IMR-90 (cell line): ENCODE measurements around the gene PLXDC2. TPM values are rescaled to one million over a fixed set of nuclear protein-coding genes. Genes with fewer than 3 reads are reported as not detected.

Experiments used
- ATAC-seq: fragments of 200-7000 bp; cut with Tn5 transposase; 2 replicates; pipeline ENCODE4 v1.9.1; 2020; ENCODE audit warnings: low read depth, mild to moderate bottlenecking, moderate library complexity
- BruUV-seq: library from RNA; stranded (reverse); fragments of 400-500 nt; replicated peaks from 2 replicates; lab custom pipeline; 2021; lab: Mats Ljungman, UMichigan
- CTCF ChIA-PET: fragments of 300-600 bp; formaldehyde crosslinking; extraction: SDS; loops from one replicate; lab custom pipeline; 2021; ENCODE audit warnings: antibody characterized with exemption; lab: Yijun Ruan, JAX
- POLR2A ChIA-PET: fragments of 300-600 bp; sonication (Branson Sonifier 250); formaldehyde crosslinking; loops from one replicate; lab custom pipeline; 2022; ENCODE audit warnings: antibody characterized with exemption; ENCODE audit not compliant: unreplicated experiment; lab: Charles Lee
- DNase-seq: peaks from one replicate; pipeline ENCODE4 v3.0.0; 2013
- H2AFZ ChIP-seq: replicated peaks from 2 replicates; pipeline ENCODE3; 2013; ENCODE audit warnings: low read length, mild to moderate bottlenecking; ENCODE audit not compliant: poor library complexity
- H2AK5ac ChIP-seq: 2 replicates; pipeline ENCODE4 v1.6.1; 2013; ENCODE audit warnings: low read depth, low read length, inconsistent platforms
- H2AK9ac ChIP-seq: replicated peaks from 2 replicates; pipeline ENCODE3; 2013; ENCODE audit warnings: mild to moderate bottlenecking, low read depth, low read length, moderate library complexity; ENCODE audit not compliant: poor library complexity
- H2BK120ac ChIP-seq: 2 replicates; pipeline ENCODE4 v1.6.1; 2013; ENCODE audit warnings: low read depth, low read length, inconsistent platforms
- H2BK15ac ChIP-seq: 3 replicates; pipeline ENCODE4 v1.6.1; 2013; ENCODE audit warnings: low read depth, low read length, inconsistent platforms
- H2BK20ac ChIP-seq: 2 replicates; pipeline ENCODE4 v1.6.1; 2013; ENCODE audit warnings: low read depth, mild to moderate bottlenecking, inconsistent platforms, low read length, moderate library complexity
- H2BK5ac ChIP-seq: 2 replicates; pipeline ENCODE4 v1.6.1; 2013; ENCODE audit warnings: mild to moderate bottlenecking, low read depth, low read length, inconsistent platforms; ENCODE audit not compliant: poor library complexity, severe bottlenecking
- H3K14ac ChIP-seq: replicated peaks from 2 replicates; pipeline ENCODE4 v1.6.1; 2013; ENCODE audit warnings: low read depth, low read length, inconsistent platforms
- H3K18ac ChIP-seq: 2 replicates; pipeline ENCODE4 v1.6.1; 2013; ENCODE audit warnings: low read depth, low read length, control low read depth
- H3K23ac ChIP-seq: 2 replicates; pipeline ENCODE4 v1.6.1; 2013; ENCODE audit warnings: low read depth, low read length, inconsistent platforms
- H3K27ac ChIP-seq: 2 replicates; pipeline ENCODE4 v1.5.1; 2013; ENCODE audit warnings: mild to moderate bottlenecking, control low read depth, low read length; ENCODE audit not compliant: insufficient read depth
- H3K27me3 ChIP-seq: 2 replicates; pipeline ENCODE4 v1.6.1; 2013; ENCODE audit warnings: low read length; ENCODE audit not compliant: control insufficient read depth, insufficient read depth
- H3K36me3 ChIP-seq: 2 replicates; pipeline ENCODE4 v1.6.1; 2013; ENCODE audit warnings: low read length, mixed read lengths; ENCODE audit not compliant: control insufficient read depth, insufficient read depth
- H3K4ac ChIP-seq: 2 replicates; pipeline ENCODE4 v1.6.1; 2013; ENCODE audit warnings: low read depth, low read length, inconsistent platforms
- H3K4me1 ChIP-seq: 2 replicates; pipeline ENCODE4 v1.6.1; 2013; ENCODE audit warnings: low read length, mixed read lengths; ENCODE audit not compliant: control insufficient read depth, insufficient read depth
- H3K4me2 ChIP-seq: 2 replicates; pipeline ENCODE4 v1.6.1; 2013; ENCODE audit warnings: low read depth, mild to moderate bottlenecking, control low read depth, low read length, moderate library complexity
- H3K4me3 ChIP-seq: 2 replicates; pipeline ENCODE4 v1.5.1; 2013; ENCODE audit warnings: low read depth, mild to moderate bottlenecking, control low read depth, low read length, moderate library complexity; ENCODE audit not compliant: insufficient read depth
- H3K56ac ChIP-seq: 2 replicates; pipeline ENCODE4 v1.6.1; 2013; ENCODE audit warnings: low read length, inconsistent platforms; ENCODE audit not compliant: insufficient read depth; ENCODE audit errors: extremely low read depth
- H3K79me1 ChIP-seq, 2 experiments: 2 replicates each; pipeline ENCODE4 v1.6.1; 2013; ENCODE audit warnings: low read length in 2 of 2, inconsistent platforms in 1 of 2, low read depth in 1 of 2
- H3K9ac ChIP-seq: 2 replicates; pipeline ENCODE4 v1.6.1; 2013; ENCODE audit warnings: low read depth, low read length, control low read depth
- H3K9me1 ChIP-seq: 2 replicates; pipeline ENCODE4 v1.6.1; 2013; ENCODE audit warnings: low read length, inconsistent platforms; ENCODE audit not compliant: insufficient read depth
- H3K9me3 ChIP-seq: 2 replicates; pipeline ENCODE4 v1.6.1; 2013; ENCODE audit warnings: low read length; ENCODE audit not compliant: control insufficient read depth, insufficient read depth
- H4K20me1 ChIP-seq: 2 replicates; pipeline ENCODE4 v1.6.1; 2013; ENCODE audit warnings: low read length, inconsistent platforms; ENCODE audit not compliant: insufficient read depth
- H4K5ac ChIP-seq: 2 replicates; pipeline ENCODE4 v1.6.1; 2013; ENCODE audit warnings: mild to moderate bottlenecking, low read depth, low read length, control low read depth
- H4K8ac ChIP-seq, 2 experiments: 2 replicates each; pipeline ENCODE4 v1.6.1; 2013; ENCODE audit warnings: low read depth in 2 of 2, low read length in 2 of 2, control low read depth in 1 of 2, inconsistent platforms in 1 of 2
- H4K91ac ChIP-seq: 2 replicates; pipeline ENCODE4 v1.6.1; 2013; ENCODE audit warnings: low read depth, low read length, inconsistent platforms; ENCODE audit not compliant: insufficient read depth
- CEBPB ChIP-seq: IDR thresholded peaks from 2 replicates; pipeline ENCODE4 v1.6.1; 2012; ENCODE audit warnings: low read depth, low read length, improper control_type of control experiment
- CHD1 ChIP-seq: IDR thresholded peaks from 2 replicates; pipeline ENCODE4 v1.6.1; 2012; ENCODE audit warnings: low read depth, low read length, improper control_type of control experiment
- WGBS, 2 experiments: methylation state at CpG; one replicate each; pipeline versions ENCODE4 v1.1.5 to v1.1.7; 2013; ENCODE audit warnings: missing lambda C conversion rate in 2 of 2; ENCODE audit not compliant: insufficient read length in 1 of 2; ENCODE audit errors: extremely low coverage in 2 of 2; 5-methylcytosine and 5-hydroxymethylcytosine counted together
- dilution Hi-C: fragments of 300-500 bp; cut with HindIII; formaldehyde crosslinking; loops from one replicate; pipeline ENCODE4 v1.14.3; 2018; ENCODE audit warnings: low sequenced_read_pairs; ENCODE audit not compliant: unreplicated experiment
- in situ Hi-C: fragments of 300-500 bp; cut with MboI; formaldehyde crosslinking; loops from 3 replicates; pipeline ENCODE4 v1.14.3; 2019; ENCODE audit warnings: low sequenced_read_pairs, inconsistent platforms, mixed read lengths
- intact Hi-C: fragments of 100-400 bp; cut with micrococcal nuclease; formaldehyde crosslinking; loops from 2 replicates; pipeline ENCODE4 v1.10.0; 2022
- polyA plus RNA-seq, 3 experiments: library from polyadenylated mRNA; depleted of rRNA; stranded (reverse); fragments of >200 nt; gene quantifications; 2 replicates each; pipeline ENCODE4 v1.2.3, GENCODE V29; 2012; ENCODE audit warnings: low replicate concordance in 1 of 3
- total RNA-seq: library from RNA; depleted of rRNA; stranded (reverse); fragments of >200 nt; gene quantifications from 2 replicates; pipeline ENCODE4 v1.2.3, GENCODE V29; 2012

The PLXDC2 gene
- total and polyA plus RNA-seq, 2 of the 4 experiments (the other 2 are of a cell fraction) = 3.2 to 6.1 TPM

- in situ Hi-C loops = no loop called here
Observed at GRCh38 chr10:20133669-20134189, 317.5 kb downstream of the PLXDC2 start.

More at GRCh38 chr10:20133669-20134189, 317.5 kb downstream of the PLXDC2 start:
- Histone ChIP-seq H3K4ac (no peak overlapping the region), H2BK15ac (no peak overlapping the region), H3K4me2 (no peak overlapping the region), H2BK5ac (no peak overlapping the region), H4K91ac (no peak overlapping the region), H3K23ac (no peak overlapping the region), H4K8ac (no peak overlapping the region), H3K4me1 (no peaks in the 10 kb centered on the region), H2AK9ac (no peak overlapping the region), H3K27me3 (no peaks in the 10 kb centered on the region), H2AK5ac (no peak overlapping the region), H3K36me3 (no peaks in the 10 kb centered on the region), H3K56ac (no peak overlapping the region), H3K18ac (no peak overlapping the region), H2BK20ac (no peak overlapping the region), H3K9me3 (peaks cover 4% of the 10 kb centered on the region; the same call in 1 of the 2 replicates), H4K5ac (no peak overlapping the region), H3K27ac (no peak overlapping the region), H2BK120ac (no peak overlapping the region), H3K4me3 (no peak overlapping the region), H3K79me1 (no peaks in the 10 kb centered on the region), H2AFZ (no peak overlapping the region), H3K14ac (no peak overlapping the region), H4K20me1 (no peaks in the 10 kb centered on the region), H3K9me1 (0 out of 2 replicates have a peak, but pooled peaks cover 3% of the 10 kb centered on the region), H3K9ac (no peak overlapping the region)
- WGBS, 2 experiments = no CpG with 5 or more reads among the region's 2 CpGs
- intact Hi-C loops (no loop called here), dilution Hi-C loops (no loop called here)
- ATAC-seq (no peak), DNase-seq (no peak)
- BruUV-seq = no TSS peak
- CTCF ChIA-PET = no interaction called here
- POLR2A ChIA-PET = no interaction called here
- TF ChIP-seq CEBPB = no peak
- no peak for TF ChIP-seq CHD1
